ENCODE measurements around the gene TUBAL3. TPM values are rescaled to one million over a fixed set of nuclear protein-coding genes. Genes with fewer than 3 reads are reported as not detected.

TUBAL3 gene
- polyA plus RNA-seq, 2 of the 4 experiments (the other 2 are of a cell fraction): 0.34 to 1.4 TPM

DNA sequence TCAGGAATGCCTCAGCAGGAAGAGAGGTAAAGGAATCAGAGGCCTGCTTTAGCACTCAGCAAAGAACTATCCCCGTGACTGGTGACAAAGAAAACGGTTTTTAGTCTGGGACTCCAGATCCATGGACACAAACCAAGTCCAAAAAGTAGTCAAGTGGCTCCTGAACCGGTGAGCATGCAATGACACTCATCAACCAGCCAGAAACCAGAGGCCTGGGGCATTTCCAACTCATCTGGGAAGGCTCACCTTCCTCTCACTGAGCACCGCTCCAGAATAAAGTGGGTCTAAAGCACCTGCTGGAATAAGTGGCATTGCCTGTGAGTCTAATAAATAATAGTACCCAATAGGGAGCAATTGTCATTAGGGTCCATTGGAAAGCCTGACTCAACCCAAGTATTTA is 57.7 kb downstream of the TUBAL3 start:
- FAIRE-seq (no peak), DNase-seq (ENCODE audit: low read depth in 1 of 2, low spot score in 1 of 2) (no peak), ATAC-seq (no peak)
- H3K9me3 ChIP-seq: no peaks in the 10 kb centered on the region
- 60% methylated on average over 4 of the region's 4 CpGs for WGBS (ENCODE audit: missing lambda C conversion rate)
- no peak overlapping the region for H3K27ac ChIP-seq
- 0 out of 3 replicates have a peak, but pooled peaks cover 8% of the 10 kb centered on the region for H3K4me1 ChIP-seq
- no peak overlapping the region for H3K4me2 ChIP-seq
- H3K4me3 ChIP-seq: no peak overlapping the region
- POLR2A ChIA-PET: no interaction called here
- CTCF ChIA-PET: no interaction called here
- TF ChIP-seq HOXB5 (CRISPR knock-in tag; IDR thresholded peaks at IDR 0.05) (no peak), RNF2 (IDR thresholded peaks at IDR 0.05; ENCODE audit: borderline replicate concordance, low read depth) (no peak), ZC3H11A (IDR thresholded peaks at IDR 0.05) (no peak), HOXB13 (CRISPR knock-in tag; IDR thresholded peaks at IDR 0.05; ENCODE audit: low read depth) (no peak), E2F6 (IDR thresholded peaks at IDR 0.05; ENCODE audit: borderline replicate concordance, low read depth) (no peak), NR3C1 (IDR thresholded peaks at IDR 0.05) (no peak), FOSB (CRISPR knock-in tag; IDR thresholded peaks at IDR 0.05) (no peak), CHD2 (IDR thresholded peaks at IDR 0.05; ENCODE audit: low read length, partially characterized antibody) (no peak), MAX (IDR thresholded peaks at IDR 0.05) (no peak), TFCP2L1 (CRISPR knock-in tag; IDR thresholded peaks at IDR 0.05) (no peak)
- TF ChIP-seq, protein P1, sequence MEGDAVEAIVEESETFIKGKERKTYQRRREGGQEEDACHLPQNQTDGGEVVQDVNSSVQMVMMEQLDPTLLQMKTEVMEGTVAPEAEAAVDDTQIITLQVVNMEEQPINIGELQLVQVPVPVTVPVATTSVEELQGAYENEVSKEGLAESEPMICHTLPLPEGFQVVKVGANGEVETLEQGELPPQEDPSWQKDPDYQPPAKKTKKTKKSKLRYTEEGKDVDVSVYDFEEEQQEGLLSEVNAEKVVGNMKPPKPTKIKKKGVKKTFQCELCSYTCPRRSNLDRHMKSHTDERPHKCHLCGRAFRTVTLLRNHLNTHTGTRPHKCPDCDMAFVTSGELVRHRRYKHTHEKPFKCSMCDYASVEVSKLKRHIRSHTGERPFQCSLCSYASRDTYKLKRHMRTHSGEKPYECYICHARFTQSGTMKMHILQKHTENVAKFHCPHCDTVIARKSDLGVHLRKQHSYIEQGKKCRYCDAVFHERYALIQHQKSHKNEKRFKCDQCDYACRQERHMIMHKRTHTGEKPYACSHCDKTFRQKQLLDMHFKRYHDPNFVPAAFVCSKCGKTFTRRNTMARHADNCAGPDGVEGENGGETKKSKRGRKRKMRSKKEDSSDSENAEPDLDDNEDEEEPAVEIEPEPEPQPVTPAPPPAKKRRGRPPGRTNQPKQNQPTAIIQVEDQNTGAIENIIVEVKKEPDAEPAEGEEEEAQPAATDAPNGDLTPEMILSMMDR (IDR thresholded peaks at IDR 0.05): no peak
- TF ChIP-seq, protein P2, sequence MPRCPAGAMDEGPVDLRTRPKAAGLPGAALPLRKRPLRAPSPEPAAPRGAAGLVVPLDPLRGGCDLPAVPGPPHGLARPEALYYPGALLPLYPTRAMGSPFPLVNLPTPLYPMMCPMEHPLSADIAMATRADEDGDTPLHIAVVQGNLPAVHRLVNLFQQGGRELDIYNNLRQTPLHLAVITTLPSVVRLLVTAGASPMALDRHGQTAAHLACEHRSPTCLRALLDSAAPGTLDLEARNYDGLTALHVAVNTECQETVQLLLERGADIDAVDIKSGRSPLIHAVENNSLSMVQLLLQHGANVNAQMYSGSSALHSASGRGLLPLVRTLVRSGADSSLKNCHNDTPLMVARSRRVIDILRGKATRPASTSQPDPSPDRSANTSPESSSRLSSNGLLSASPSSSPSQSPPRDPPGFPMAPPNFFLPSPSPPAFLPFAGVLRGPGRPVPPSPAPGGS (IDR thresholded peaks at IDR 0.05): no peak

- H3K9me3 ChIP-seq: no peaks in the 10 kb centered on the region
- 0 out of 3 replicates have a peak, but pooled peaks cover 8% of the 10 kb centered on the region for H3K4me1 ChIP-seq
- no peak overlapping the region for H3K27ac ChIP-seq
- FAIRE-seq (no peak), ATAC-seq (no peak), DNase-seq (ENCODE audit: low read depth in 1 of 2, low spot score in 1 of 2) (no peak)
- POLR2A ChIA-PET: interaction anchor here (0.6 kb wide), 1 partner anchor 497 kb away, joined by 3 read pairs; no protein-coding TSS in a partner anchor
- H3K4me2 ChIP-seq: no peak overlapping the region
- TF ChIP-seq CHD2 (IDR thresholded peaks at IDR 0.05; ENCODE audit: low read length, partially characterized antibody): no peak
- TF ChIP-seq MYC (IDR thresholded peaks at IDR 0.05; ENCODE audit: borderline replicate concordance, low read length): no peak
- TF ChIP-seq RNF2 (IDR thresholded peaks at IDR 0.05; ENCODE audit: borderline replicate concordance, low read depth): no peak
- TF ChIP-seq SMC3 (IDR thresholded peaks at IDR 0.05): no peak
- TF ChIP-seq GATA3 (IDR thresholded peaks at IDR 0.05; ENCODE audit: borderline replicate concordance): no peak
- TF ChIP-seq CHD4 (IDR thresholded peaks at IDR 0.05; ENCODE audit: borderline replicate concordance): no peak
- TF ChIP-seq EHMT2 (IDR thresholded peaks at IDR 0.05; ENCODE audit: low read depth): no peak
- TF ChIP-seq, protein P2 (IDR thresholded peaks at IDR 0.05): no peak
- no peak for TF ChIP-seq HDAC2 (IDR thresholded peaks at IDR 0.05)
- no peak for TF ChIP-seq ZC3H11A (IDR thresholded peaks at IDR 0.05)
- no peak for TF ChIP-seq PHF8 (IDR thresholded peaks at IDR 0.05; ENCODE audit: borderline replicate concordance, low read depth)
- TF ChIP-seq ZSCAN20 (CRISPR knock-in tag; IDR thresholded peaks at IDR 0.05): no peak
- TF ChIP-seq BHLHE40 (IDR thresholded peaks at IDR 0.05; ENCODE audit: low read depth, low read length): no peak
- CTCF ChIA-PET: no interaction called here
- no peak overlapping the region for H3K4me3 ChIP-seq
These were observed 59.9 kb downstream of the TUBAL3 start for GRCh38 chr10:5344746-5345145.
